Body of pancreas (tissue), 4 donors: ENCODE data around the gene KIRREL3. TPM values are rescaled to one million over a fixed set of nuclear protein-coding genes. Genes with fewer than 3 reads are reported as not detected.
A peak's percentile ranks its signal among the peaks of the same experiment; 100 is the strongest.

Experiments
- ATAC-seq: fragments of 150-250 bp; one replicate; pipeline ENCODE4 v1.9.1; 2016
- DNase-seq, 4 donors: peaks; one replicate each; pipeline ENCODE4 v3.0.0-alpha.2; 2019
- H3K27ac ChIP-seq, 4 donors: fragments of 200-600 bp; sonication (generic); 1 replicate in 3 of 4; 2 replicates in 1 of 4; pipeline versions ENCODE4 v1.5.1 to v1.6.1; 2016 to 2019; ENCODE audit warnings: mild to moderate bottlenecking in 1 of 4, mixed read lengths in 1 of 4, moderate library complexity in 1 of 4
- H3K27me3 ChIP-seq, 2 donors: fragments of 200-600 bp; sonication (generic); one replicate each; pipeline ENCODE4 v1.6.0; 2016; ENCODE audit warnings: mild to moderate bottlenecking in 1 of 2
- H3K36me3 ChIP-seq, 2 donors: fragments of 200-600 bp; sonication (generic); replicated peaks in 1 of 2; 2 replicates each; pipeline ENCODE4 v1.5.1; 2016; ENCODE audit warnings: low read depth in 2 of 2; ENCODE audit not compliant: insufficient read depth in 1 of 2
- H3K4me1 ChIP-seq: fragments of 200-600 bp; sonication (generic); one replicate; pipeline ENCODE4 v1.6.0; 2016
- H3K4me3 ChIP-seq, 2 donors: fragments of 200-600 bp; sonication (generic); 1 replicate in 1 of 2; 2 replicates in 1 of 2; pipeline ENCODE4 v1.5.1; 2016 to 2019
- H3K9me3 ChIP-seq, 3 donors: fragments of 200-600 bp; sonication (generic); 1 replicate in 2 of 3; 2 replicates in 1 of 3; pipeline ENCODE4 v1.5.1; 2016
- CTCF ChIP-seq, 7 experiments: fragments of 450-650 bp in 4 of 7; fragments of 200-600 bp in 3 of 7; sonication (generic) in 3 of 7; IDR thresholded peaks; one replicate each; pipeline ENCODE4 v1.5.1; 2016 to 2019; ENCODE audit warnings: antibody characterized with exemption in 7 of 7
- POLR2A ChIP-seq, 3 donors: fragments of 450-650 bp; IDR thresholded peaks; one replicate each; pipeline ENCODE4 v1.6.1; 2016; ENCODE audit warnings: antibody characterized with exemption in 3 of 3, mild to moderate bottlenecking in 2 of 3
- WGBS, 2 donors: methylation state at CpG; one replicate each; pipeline ENCODE4 v1.1.5; 2017; 5-methylcytosine and 5-hydroxymethylcytosine counted together
- intact Hi-C: fragments of 100-400 bp; cut with DNase I; formaldehyde crosslinking; loops from one replicate; pipeline ENCODE4 v1.15.1; 2023
- total RNA-seq, 2 donors: library from RNA; depleted of rRNA; stranded (reverse); fragments of >200 nt; gene quantifications; one replicate each; pipeline ENCODE4 v1.1.0, GENCODE V29; 2016

Gene KIRREL3
- total RNA-seq, 2 donors from 2014 or later = 0.26 TPM; not detected in 1

GRCh38 chr11:126433244-126433846 lies 567.2 kb downstream of the KIRREL3 start:
- no peak for ATAC-seq
- TF ChIP-seq CTCF (IDR thresholded peaks at IDR 0.05) (no peak), POLR2A (IDR thresholded peaks at IDR 0.05) (no peak)
- 63 to 73% methylated on average over 10 to 11 of the region's 11 CpGs for WGBS, 2 donors

DNA sequence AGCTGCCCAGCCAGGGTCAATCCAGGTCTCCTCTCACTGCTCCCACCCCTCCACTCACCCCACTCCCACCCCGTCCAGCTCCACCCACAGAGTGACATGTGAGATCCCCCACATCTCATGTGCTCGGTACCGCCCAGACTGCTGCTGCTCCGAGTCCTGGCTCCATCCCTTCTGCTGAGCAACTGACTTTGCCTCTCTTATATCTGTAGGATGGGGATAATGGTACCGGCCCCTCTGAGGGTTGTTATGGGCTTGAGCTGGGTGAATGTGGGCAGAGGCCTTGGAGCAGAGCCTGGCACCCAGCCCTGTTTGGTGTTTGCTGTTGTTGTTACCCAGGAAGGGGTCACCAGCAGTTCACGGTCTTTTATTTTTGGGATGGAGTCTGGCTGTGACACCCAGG lies 568.0 kb downstream of the KIRREL3 start:
- H3K27ac ChIP-seq = no peak overlapping the region
- H3K36me3 ChIP-seq = no peaks in the 10 kb centered on the region
- no peaks in the 10 kb centered on the region for H3K9me3 ChIP-seq
- TF ChIP-seq POLR2A (IDR thresholded peaks at IDR 0.05) (no peak), CTCF (IDR thresholded peaks at IDR 0.05) (no peak)
- WGBS, 2 donors = 71 to 84% methylated on average over 3 to 5 of the region's 6 CpGs
- no peaks in the 10 kb centered on the region for H3K4me1 ChIP-seq
- intact Hi-C loops = loop anchor here (10.0 kb wide), 1 partner anchor 912 kb away; no protein-coding TSS in a partner anchor
- no peaks in the 10 kb centered on the region for H3K27me3 ChIP-seq
- no peak for DNase-seq
- ATAC-seq = no peak
- H3K4me3 ChIP-seq = no peak overlapping the region

More at GRCh38 chr11:126433244-126433846, 567.2 kb downstream of the KIRREL3 start:
- Histone ChIP-seq H3K27me3 (no peaks in the 10 kb centered on the region), H3K4me3 (no peak overlapping the region), H3K4me1 (no peaks in the 10 kb centered on the region), H3K9me3 (no peaks in the 10 kb centered on the region), H3K27ac (no peak overlapping the region), H3K36me3 (no peaks in the 10 kb centered on the region)
- intact Hi-C loops = loop anchor here (10.0 kb wide), 1 partner anchor 911 kb away; no protein-coding TSS in a partner anchor
- DNase-seq = no peak

GRCh38 chr11:126432065-126432461 lies 568.5 kb downstream of the KIRREL3 start:
- Histone ChIP-seq H3K27me3 (no peaks in the 10 kb centered on the region), H3K9me3 (no peaks in the 10 kb centered on the region), H3K4me3 (no peak overlapping the region), H3K27ac (peak overlapping the region in 1 of 4 donors; percentile 12), H3K4me1 (no peaks in the 10 kb centered on the region), H3K36me3 (no peaks in the 10 kb centered on the region)
- WGBS, 2 donors = 23 to 41% methylated on average over 3 of the region's 3 CpGs
- intact Hi-C loops = loop anchor here (10.0 kb wide), 1 partner anchor 913 kb away; no protein-coding TSS in a partner anchor
- no peak for ATAC-seq
- no peak for DNase-seq
- TF ChIP-seq CTCF (IDR thresholded peaks at IDR 0.05) (no peak), POLR2A (IDR thresholded peaks at IDR 0.05) (no peak)

DNA sequence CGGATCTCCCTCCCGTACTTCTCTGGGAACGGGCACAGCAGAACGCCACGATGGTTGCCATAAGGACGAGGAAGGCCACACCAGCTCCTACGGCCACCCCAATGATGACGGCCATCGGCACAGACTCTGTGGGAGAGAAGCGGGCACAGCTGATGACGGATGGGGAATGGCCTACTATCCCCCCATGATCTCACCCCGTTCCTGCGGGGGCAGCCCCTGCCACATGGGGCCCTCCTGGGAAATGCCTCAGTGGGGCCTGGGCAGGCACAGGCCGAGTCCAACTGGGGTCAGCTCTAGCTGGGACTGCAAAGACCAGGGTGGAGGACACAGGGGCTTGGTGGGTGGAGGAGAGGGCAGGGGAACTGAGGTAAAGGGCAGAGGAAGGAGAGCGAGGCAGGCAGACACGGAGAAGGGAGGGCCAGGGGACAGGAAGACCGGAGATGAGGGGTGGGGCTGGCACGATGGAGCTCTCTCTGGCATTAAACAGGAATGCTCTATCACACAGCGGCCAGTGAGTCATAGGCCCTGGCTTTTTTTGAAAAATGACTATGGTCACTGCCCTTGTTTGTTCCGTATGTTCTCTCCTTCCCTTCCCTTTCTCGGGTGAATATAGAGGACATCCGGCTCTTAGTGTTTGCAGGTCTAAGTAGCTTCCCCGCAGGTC lies 569.0 kb downstream of the KIRREL3 start:
- H3K9me3 ChIP-seq = no peaks in the 10 kb centered on the region
- no peaks in the 10 kb centered on the region for H3K36me3 ChIP-seq
- ATAC-seq (peak; percentile 63), DNase-seq (peak in 3 of 4 donors; percentile 29 to 44 (median 44))
- no peaks in the 10 kb centered on the region for H3K4me1 ChIP-seq
- 74 to 80% methylated on average over 14 to 17 of the region's 23 CpGs for WGBS, 2 donors
- no peaks in the 10 kb centered on the region for H3K27me3 ChIP-seq
- intact Hi-C loops = loop anchor here (10.0 kb wide), 1 partner anchor 913 kb away; no protein-coding TSS in a partner anchor
- no peak for TF ChIP-seq CTCF (IDR thresholded peaks at IDR 0.05)
- no peak for TF ChIP-seq POLR2A (IDR thresholded peaks at IDR 0.05)
- H3K27ac ChIP-seq = peak overlapping the region in 1 of 4 donors; percentile 12
- no peak overlapping the region for H3K4me3 ChIP-seq
